Endothelial cell of umbilical vein (primary cell): ENCODE results near the gene PIANP. TPM values are rescaled to one million over a fixed set of nuclear protein-coding genes. Genes with fewer than 3 reads are reported as not detected.

ENCODE experiments used
- BruUV-seq: library from RNA; stranded (reverse); fragments of 400-500 nt; replicated peaks from 2 replicates; lab custom pipeline; 2021; lab: Mats Ljungman, UMichigan
- CTCF ChIA-PET: fragments of 300-600, 350-600 bp; sonication (Branson Sonifier 250); formaldehyde crosslinking; loops from one replicate; lab custom pipeline; 2021; ENCODE audit warnings: antibody characterized with exemption, inconsistent platforms; lab: Charles Lee
- POLR2A ChIA-PET: fragments of 300-600, 350-600 bp; sonication (Branson Sonifier 250); formaldehyde crosslinking; loops from one replicate; lab custom pipeline; 2021; ENCODE audit warnings: antibody characterized with exemption, inconsistent platforms; lab: Charles Lee
- DNase-seq: peaks from one replicate; pipeline ENCODE4 v3.0.0-alpha.2; 2011; ENCODE audit warnings: low read depth, low spot score
- FAIRE-seq: peaks from 2 replicates; lab custom pipeline; 2011; peaks lifted over from hg19 to GRCh38; lab: Jason Lieb, UNC
- H2AFZ ChIP-seq: 2 replicates; pipeline ENCODE4 v1.6.0; 2012; ENCODE audit warnings: low read depth, low read length, control low read depth, inconsistent platforms
- H3K27ac ChIP-seq: 2 replicates; pipeline ENCODE4 v1.5.1; 2011; ENCODE audit warnings: low read depth, mild to moderate bottlenecking, control low read depth, low read length, moderate library complexity; ENCODE audit not compliant: insufficient read depth
- H3K27me3 ChIP-seq, 2 experiments: 2 replicates each; pipeline versions ENCODE4 v1.6.0 to v1.6.1; 2011; ENCODE audit warnings: low read length in 2 of 2, mixed read lengths in 1 of 2; ENCODE audit not compliant: control insufficient read depth in 2 of 2, insufficient read depth in 2 of 2
- H3K36me3 ChIP-seq, 2 experiments: 2 replicates in 1 of 2; 3 replicates in 1 of 2; pipeline ENCODE4 v1.5.1; 2011; ENCODE audit warnings: low read length in 2 of 2, mild to moderate bottlenecking in 1 of 2, moderate library complexity in 1 of 2; ENCODE audit not compliant: control insufficient read depth in 2 of 2, insufficient read depth in 2 of 2; ENCODE audit errors: extremely low read depth in 1 of 2
- H3K4me1 ChIP-seq: 3 replicates; pipeline ENCODE4 v1.5.1; 2011; ENCODE audit warnings: mild to moderate bottlenecking, low read length; ENCODE audit not compliant: control insufficient read depth, insufficient read depth; ENCODE audit errors: extremely low read depth
- H3K4me2 ChIP-seq: 2 replicates; pipeline ENCODE4 v1.6.1; 2011; ENCODE audit warnings: low read length, control low read depth, mixed read lengths; ENCODE audit not compliant: insufficient read depth
- H3K4me3 ChIP-seq, 3 experiments: fragments of 200-600 bp in 1 of 3; sonication (generic), shearing (Covaris generic) in 1 of 3; replicated peaks in 1 of 3; 2 replicates each; pipeline ENCODE4 v1.5.1; 2011 to 2016; ENCODE audit warnings: control low read depth in 3 of 3, low read length in 3 of 3, mild to moderate bottlenecking in 2 of 3, inconsistent platforms in 1 of 3, low read depth in 1 of 3, moderate library complexity in 1 of 3; ENCODE audit not compliant: insufficient read depth in 1 of 3
- H3K79me2 ChIP-seq: 2 replicates; pipeline ENCODE4 v1.6.0; 2012; ENCODE audit warnings: low read length, inconsistent platforms; ENCODE audit not compliant: control insufficient read depth, insufficient read depth
- H3K9ac ChIP-seq: replicated peaks from 2 replicates; pipeline ENCODE3; 2011; ENCODE audit warnings: low read length, control low read depth; ENCODE audit not compliant: insufficient read depth; ENCODE audit errors: extremely low read depth
- H3K9me1 ChIP-seq: replicated peaks from 3 replicates; pipeline ENCODE4 v1.6.0; 2011; ENCODE audit warnings: mild to moderate bottlenecking, low read length; ENCODE audit not compliant: control insufficient read depth, insufficient read depth; ENCODE audit errors: extremely low read depth
- H3K9me3 ChIP-seq: replicated peaks from 2 replicates; pipeline ENCODE4 v1.5.1; 2012; ENCODE audit warnings: low read length, inconsistent platforms; ENCODE audit not compliant: control insufficient read depth, insufficient read depth
- H4K20me1 ChIP-seq: replicated peaks from 2 replicates; pipeline ENCODE3; 2011; ENCODE audit warnings: mild to moderate bottlenecking, low read length; ENCODE audit not compliant: control insufficient read depth, insufficient read depth; ENCODE audit errors: extremely low read depth
- CTCF ChIP-seq, 2 donors: IDR thresholded peaks; 1 replicate in 1 of 2; 2 replicates in 1 of 2; pipeline ENCODE4 v1.5.1; 2011; ENCODE audit warnings: low read length in 2 of 2, mild to moderate bottlenecking in 2 of 2, moderate library complexity in 2 of 2, control low read depth in 1 of 2, inconsistent platforms in 1 of 2, low read depth in 1 of 2; ENCODE audit not compliant: insufficient read depth in 1 of 2; ENCODE audit errors: extremely low read depth in 1 of 2
- EZH2 ChIP-seq: IDR thresholded peaks from 2 replicates; pipeline ENCODE4 v1.6.1; 2012; ENCODE audit warnings: borderline replicate concordance, low read depth, mild to moderate bottlenecking, moderate library complexity, low read length, inconsistent platforms; ENCODE audit not compliant: severe bottlenecking
- FOS ChIP-seq: IDR thresholded peaks from 2 replicates; pipeline ENCODE4 v1.6.1; 2011; ENCODE audit warnings: mild to moderate bottlenecking, low read length, moderate library complexity, borderline replicate concordance; ENCODE audit not compliant: insufficient read depth
- JUN ChIP-seq: IDR thresholded peaks from 2 replicates; pipeline ENCODE4 v1.6.1; 2011; ENCODE audit warnings: borderline replicate concordance, low read depth; ENCODE audit not compliant: insufficient read length, insufficient read depth
- MYC ChIP-seq: IDR thresholded peaks from one replicate; pipeline ENCODE4 v1.6.1; 2011; ENCODE audit warnings: mild to moderate bottlenecking, low read depth, low read length
- POLR2AphosphoS5 ChIP-seq: IDR thresholded peaks from 2 replicates; pipeline ENCODE4 v1.6.1; 2012; ENCODE audit warnings: low read depth, mild to moderate bottlenecking, control low read depth, low read length, moderate library complexity; ENCODE audit not compliant: insufficient read depth
- dilution Hi-C: fragments of 300-500 bp; cut with MboI; formaldehyde crosslinking; loops from one replicate; pipeline ENCODE4 v1.15.0; 2019; ENCODE audit warnings: low sequenced_read_pairs; ENCODE audit not compliant: extremely low pct_ligation_motif_present
- intact Hi-C: fragments of 100-400 bp; cut with micrococcal nuclease; formaldehyde crosslinking; loops from one replicate; pipeline ENCODE4 v1.10.0; 2022
- polyA plus RNA-seq, 4 experiments: library from polyadenylated mRNA; depleted of rRNA in 3 of 4; stranded (reverse) in 3 of 4; unstranded in 1 of 4; fragments of >200 nt; gene quantifications; 2 replicates each; pipeline versions ENCODE4 v1.2.1 to v1.2.3, GENCODE V29; 2011 to 2012; ENCODE audit warnings: missing spikeins in 1 of 4
- total RNA-seq: library from RNA; stranded (reverse); gene quantifications from 2 replicates; pipeline ENCODE4 v1.2.3, GENCODE V29; 2021
- TF ChIP-seq, protein P1 (sequence below): IDR thresholded peaks from 2 replicates; pipeline ENCODE4 v1.6.1; 2011; ENCODE audit not compliant: insufficient read depth, insufficient read length

The PIANP gene
- total and polyA plus RNA-seq, 2 donors (not counting 3 experiments of a cell fraction or from before 2014, with no cell fraction given) = 0.10 to 0.55 TPM

DNA sequence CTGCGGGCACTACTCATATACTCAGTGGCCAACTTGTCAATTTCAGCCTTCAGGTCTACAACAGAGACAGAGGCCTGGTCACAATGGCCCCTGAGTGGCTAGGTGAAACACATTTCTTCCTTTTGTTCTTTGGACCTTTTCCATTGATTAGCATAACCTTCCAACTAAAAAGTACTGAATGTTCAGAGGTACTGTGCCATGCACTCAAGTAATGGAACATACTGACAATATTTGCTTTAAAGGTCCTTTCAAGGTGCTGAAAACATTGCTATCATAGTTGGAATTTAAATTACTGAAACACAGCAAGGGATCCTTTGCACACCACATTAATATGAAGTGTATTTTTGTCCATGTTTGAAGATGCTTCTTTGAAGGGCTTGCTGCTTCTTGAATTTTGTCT, 47.3 kb downstream of the PIANP start:
- intact Hi-C loops = no loop called here
- ChIA-PET CTCF (interaction anchor here (0.8 kb wide), 1 partner anchor 33 kb away, joined by 5 read pairs; no protein-coding TSS in a partner anchor), POLR2A (no interaction called here)
- Histone ChIP-seq H3K4me3 (no peak overlapping the region), H3K9me1 (no peaks in the 10 kb centered on the region), H3K4me2 (no peak overlapping the region), H3K9me3 (no peaks in the 10 kb centered on the region), H3K27ac (no peak overlapping the region), H4K20me1 (peaks cover 3% of the 10 kb centered on the region), H3K9ac (no peak overlapping the region), H2AFZ (no peak overlapping the region), H3K27me3 (no peaks in the 10 kb centered on the region), H3K4me1 (no peaks in the 10 kb centered on the region), H3K36me3 (peaks cover 10 to 19% of the 10 kb centered on the region in 2 experiments), H3K79me2 (no peaks in the 10 kb centered on the region)
- dilution Hi-C loops = no loop called here
- no TSS peak for BruUV-seq
- DNase-seq = no peak
- FAIRE-seq = no peak
- no peak for TF ChIP-seq POLR2AphosphoS5
- no peak for TF ChIP-seq EZH2
- TF ChIP-seq FOS = no peak

GRCh38 chr12:6652391-6652790, 48.2 kb downstream of the PIANP start:
- FAIRE-seq = no peak
- intact Hi-C loops = no loop called here
- dilution Hi-C loops = no loop called here
- CTCF ChIA-PET = interaction anchor here (0.7 kb wide), 2 partner anchors 17 to 28 kb away, joined by 3 read pairs; no protein-coding TSS in a partner anchor
- no TSS peak for BruUV-seq
- no peak for TF ChIP-seq MYC
- TF ChIP-seq JUN = no peak
- TF ChIP-seq, protein P1, sequence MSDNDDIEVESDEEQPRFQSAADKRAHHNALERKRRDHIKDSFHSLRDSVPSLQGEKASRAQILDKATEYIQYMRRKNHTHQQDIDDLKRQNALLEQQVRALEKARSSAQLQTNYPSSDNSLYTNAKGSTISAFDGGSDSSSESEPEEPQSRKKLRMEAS = no peak
- TF ChIP-seq CTCF (IDR thresholded peaks at IDR 0.05; ENCODE audit: extremely low read depth in 1 of 2, insufficient read depth in 1 of 2, low read depth in 1 of 2, low read length in 2 of 2) = no peak
- TF ChIP-seq EZH2 = no peak
- Histone ChIP-seq H3K9me3 (no peaks in the 10 kb centered on the region), H3K9me1 (no peaks in the 10 kb centered on the region), H3K4me2 (no peak overlapping the region), H3K79me2 (no peaks in the 10 kb centered on the region), H3K27ac (no peak overlapping the region), H3K4me3 (no peak overlapping the region), H3K27me3 (no peaks in the 10 kb centered on the region), H3K36me3 (peaks cover 10 to 21% of the 10 kb centered on the region in 2 experiments), H4K20me1 (peaks cover 3% of the 10 kb centered on the region), H3K9ac (no peak overlapping the region), H2AFZ (no peak overlapping the region), H3K4me1 (no peaks in the 10 kb centered on the region)
- no peak for DNase-seq
- POLR2A ChIA-PET = no interaction called here
